C4-2B (cell line): ENCODE results near the gene ATP2B2.

ENCODE experiments used
- H3K27ac ChIP-seq: fragments of 450-650 bp; 2 replicates; pipeline ENCODE4 v1.5.1; 2017
- CTCF ChIP-seq: fragments of 450-650 bp; conservative IDR thresholded peaks from 2 replicates; pipeline ENCODE4 v1.5.1; 2017; ENCODE audit warnings: mild to moderate bottlenecking
- ZFX ChIP-seq: fragments of 450-650 bp; IDR thresholded peaks from 2 replicates; pipeline ENCODE4 v1.6.1; 2017

The ATP2B2 gene

DNA sequence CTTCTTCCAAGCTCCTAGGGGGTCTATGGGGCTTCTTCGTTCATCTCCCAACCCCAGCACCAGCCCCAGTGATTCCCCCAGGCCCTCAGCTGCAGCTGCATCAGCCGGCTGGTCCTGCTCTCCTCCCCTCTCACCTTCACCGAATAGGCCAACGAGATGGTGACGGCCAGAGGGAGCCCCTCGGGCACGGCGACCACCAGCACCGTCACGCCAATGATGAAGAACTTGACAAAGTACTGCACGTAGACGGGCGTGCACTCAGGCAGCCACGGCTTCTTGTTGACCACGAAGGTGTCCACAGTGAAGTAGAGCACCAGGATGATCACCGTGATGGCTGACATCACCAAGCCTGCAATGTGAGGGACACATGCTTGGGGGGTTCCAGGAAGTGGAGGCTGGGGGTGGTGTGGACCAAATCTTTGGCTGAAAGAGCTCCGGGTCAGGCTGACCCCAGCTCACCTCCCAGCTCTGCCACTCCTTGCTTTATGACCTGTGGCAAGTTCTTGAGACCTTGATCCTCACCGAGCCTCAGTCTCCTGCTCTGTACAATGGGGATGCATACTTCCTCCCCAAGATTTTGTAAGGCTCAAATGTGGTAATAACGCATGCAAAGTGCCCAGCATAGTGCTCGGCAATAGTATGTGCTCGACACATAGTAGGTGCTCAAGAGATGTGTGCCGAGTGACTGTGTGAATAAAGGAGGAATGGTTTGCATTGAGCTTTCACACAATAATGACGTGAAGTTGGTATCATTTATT is 129.9 kb downstream of the ATP2B2 start:
- TF ChIP-seq ZFX (no peak), CTCF (no peak)

GRCh38 chr3:10374311-10374710 is 131.1 kb downstream of the ATP2B2 start:
- TF ChIP-seq ZFX = no peak
- TF ChIP-seq CTCF = no peak
- no peak overlapping the region for H3K27ac ChIP-seq

More for the DNA sequence above, 129.9 kb downstream of the ATP2B2 start:
- H3K27ac ChIP-seq = no peak overlapping the region

- no peak overlapping the region for H3K27ac ChIP-seq
- TF ChIP-seq ZFX (no peak), CTCF (no peak)
These were observed 131.6 kb downstream of the ATP2B2 start for GRCh38 chr3:10373686-10374261.

GRCh38 chr3:10371789-10372188 is 133.6 kb downstream of the ATP2B2 start:
- no peak overlapping the region for H3K27ac ChIP-seq
- TF ChIP-seq CTCF (no peak), ZFX (no peak)

- TF ChIP-seq CTCF (no peak), ZFX (no peak)
- no peak overlapping the region for H3K27ac ChIP-seq
These were observed 134.2 kb downstream of the ATP2B2 start for GRCh38 chr3:10371167-10371566.

- no peak overlapping the region for H3K27ac ChIP-seq
- TF ChIP-seq CTCF (no peak), ZFX (no peak)
These were observed 135.0 kb downstream of the ATP2B2 start for GRCh38 chr3:10370429-10370828.

DNA sequence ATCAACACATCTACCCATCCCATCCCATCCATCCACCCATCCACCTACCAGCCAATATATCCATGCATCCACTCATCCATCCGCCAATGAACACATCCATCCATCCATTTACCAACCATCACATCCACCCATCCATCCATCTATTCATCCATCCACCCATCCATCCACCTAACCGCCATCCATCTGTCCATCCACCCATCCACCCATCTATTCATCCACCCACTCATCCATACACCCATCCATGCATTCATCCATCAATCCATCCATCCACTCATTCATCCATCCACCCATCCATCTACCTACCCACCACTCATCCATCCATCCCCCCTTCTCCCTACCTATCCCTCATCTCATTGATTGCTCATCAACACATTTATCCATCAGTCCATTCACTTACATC is 136.9 kb downstream of the ATP2B2 start:
- H3K27ac ChIP-seq = no peak overlapping the region

More for the DNA sequence above, 136.9 kb downstream of the ATP2B2 start:
- TF ChIP-seq CTCF (no peak), ZFX (no peak)
